CD8-positive, alpha-beta memory T cell (primary cell): ENCODE results near the gene PPCS. TPM values are rescaled to one million over a fixed set of nuclear protein-coding genes. Genes with fewer than 3 reads are reported as not detected.

ENCODE experiments used
- CTCF ChIA-PET: fragments of 350-600 bp; sonication (Branson Sonifier 250); formaldehyde crosslinking; loops from one replicate; lab custom pipeline; 2021; ENCODE audit warnings: antibody characterized with exemption; lab: Charles Lee
- POLR2A ChIA-PET: fragments of 350-600 bp; sonication (Branson Sonifier 250); formaldehyde crosslinking; loops from one replicate; lab custom pipeline; 2021; ENCODE audit warnings: antibody characterized with exemption; lab: Charles Lee
- DNase-seq, 5 donors: peaks; one replicate each; pipeline versions ENCODE4 v3.0.0 to v3.0.0-alpha.2; 2020 to 2022; ENCODE audit warnings: mixed read lengths in 1 of 5
- H3K27ac ChIP-seq: one replicate; pipeline ENCODE4 v1.7.0; 2013; ENCODE audit warnings: low read depth, mild to moderate bottlenecking, low read length, moderate library complexity
- H3K27me3 ChIP-seq: 2 replicates; pipeline ENCODE4 v1.7.0; 2013; ENCODE audit warnings: low read length, mild to moderate bottlenecking; ENCODE audit not compliant: insufficient read depth, poor library complexity, severe bottlenecking
- H3K36me3 ChIP-seq: 2 replicates; pipeline ENCODE4 v1.7.0; 2013; ENCODE audit warnings: mild to moderate bottlenecking, low read length, moderate library complexity; ENCODE audit not compliant: insufficient read depth
- H3K4me1 ChIP-seq: 2 replicates; pipeline ENCODE4 v1.7.0; 2013; ENCODE audit warnings: mild to moderate bottlenecking, low read length, moderate library complexity; ENCODE audit not compliant: insufficient read depth
- H3K4me3 ChIP-seq: 2 replicates; pipeline ENCODE4 v1.7.0; 2013; ENCODE audit warnings: mild to moderate bottlenecking, low read length
- H3K9me3 ChIP-seq: 2 replicates; pipeline ENCODE4 v1.7.0; 2013; ENCODE audit warnings: mild to moderate bottlenecking, low read length
- H3K27ac Mint-ChIP-seq, 8 donors: one replicate each; pipeline ENCODE4 v1.8.0; 2020 to 2021; ENCODE audit warnings: mixed read lengths in 8 of 8, mild to moderate bottlenecking in 6 of 8, inconsistent platforms in 3 of 8, moderate library complexity in 3 of 8
- H3K27me3 Mint-ChIP-seq, 2 donors: one replicate each; pipeline ENCODE4 v1.8.0; 2020 to 2021; ENCODE audit warnings: mixed read lengths in 2 of 2, mild to moderate bottlenecking in 1 of 2, moderate library complexity in 1 of 2
- H3K36me3 Mint-ChIP-seq, 3 donors: one replicate each; pipeline ENCODE4 v1.8.0; 2020 to 2021; ENCODE audit warnings: mixed read lengths in 3 of 3, inconsistent platforms in 1 of 3, mild to moderate bottlenecking in 1 of 3
- H3K4me1 Mint-ChIP-seq, 3 donors: one replicate each; pipeline ENCODE4 v1.8.0; 2020 to 2021; ENCODE audit warnings: mixed read lengths in 3 of 3, inconsistent platforms in 1 of 3, mild to moderate bottlenecking in 1 of 3
- H3K4me3 Mint-ChIP-seq, 7 donors: one replicate each; pipeline ENCODE4 v1.8.0; 2020 to 2021; ENCODE audit warnings: mixed read lengths in 7 of 7, mild to moderate bottlenecking in 6 of 7, moderate library complexity in 4 of 7, inconsistent platforms in 2 of 7
- H3K9me3 Mint-ChIP-seq, 5 donors: one replicate each; pipeline ENCODE4 v1.8.0; 2020 to 2022; ENCODE audit warnings: mixed read lengths in 5 of 5, mild to moderate bottlenecking in 3 of 5, moderate library complexity in 2 of 5, inconsistent platforms in 1 of 5
- polyA plus RNA-seq: library from polyadenylated mRNA; unstranded; fragments of 300-500 nt; fragmentation: Illumina TruSeq; gene quantifications from one replicate; pipeline ENCODE4 v1.2.3, GENCODE V29; 2021
- total RNA-seq, 2 experiments: library from RNA; stranded (reverse); gene quantifications; one replicate each; pipeline ENCODE4 v1.2.3, GENCODE V29; 2021

Gene PPCS
- total and polyA plus RNA-seq, 3 experiments from 2014 or later = 45.3 to 113 (median 45.7) TPM

DNA sequence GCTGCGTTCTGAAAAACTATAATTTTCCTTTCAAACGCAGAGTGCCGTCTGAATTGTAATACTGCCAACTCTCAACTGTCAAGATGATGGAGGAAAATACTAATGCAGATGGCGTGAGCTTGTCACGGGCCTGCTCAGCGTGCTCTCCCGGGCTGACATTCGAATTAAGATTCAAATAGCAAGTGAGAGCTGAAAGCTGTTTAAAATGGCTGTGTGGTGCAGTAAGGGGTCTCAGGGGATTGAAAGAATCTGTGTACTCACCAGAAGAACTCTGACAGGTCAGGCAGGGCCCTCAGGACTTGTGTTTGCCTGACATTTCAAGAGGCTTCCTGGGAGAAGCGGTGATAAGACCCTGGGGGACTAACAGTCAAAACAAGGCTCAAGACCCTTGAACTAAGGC is 33.6 kb upstream of the PPCS start:
- H3K4me1 Mint-ChIP-seq = no peaks in the 10 kb centered on the region
- no peaks in the 10 kb centered on the region for H3K36me3 ChIP-seq
- H3K27ac ChIP-seq = no peak overlapping the region
- no peak overlapping the region for H3K4me3 Mint-ChIP-seq
- ChIA-PET POLR2A (no interaction called here), CTCF (no interaction called here)
- no peaks in the 10 kb centered on the region for H3K9me3 ChIP-seq
- no peak overlapping the region for H3K27ac Mint-ChIP-seq
- peaks cover 12 to 37% of the 10 kb centered on the region in 2 donors for H3K27me3 Mint-ChIP-seq
- H3K9me3 Mint-ChIP-seq = no peaks in the 10 kb centered on the region
- H3K36me3 Mint-ChIP-seq = no peaks in the 10 kb centered on the region
- H3K4me1 ChIP-seq = no peaks in the 10 kb centered on the region
- no peaks in the 10 kb centered on the region for H3K27me3 ChIP-seq
- no peak for DNase-seq
- H3K4me3 ChIP-seq = no peak overlapping the region

DNA sequence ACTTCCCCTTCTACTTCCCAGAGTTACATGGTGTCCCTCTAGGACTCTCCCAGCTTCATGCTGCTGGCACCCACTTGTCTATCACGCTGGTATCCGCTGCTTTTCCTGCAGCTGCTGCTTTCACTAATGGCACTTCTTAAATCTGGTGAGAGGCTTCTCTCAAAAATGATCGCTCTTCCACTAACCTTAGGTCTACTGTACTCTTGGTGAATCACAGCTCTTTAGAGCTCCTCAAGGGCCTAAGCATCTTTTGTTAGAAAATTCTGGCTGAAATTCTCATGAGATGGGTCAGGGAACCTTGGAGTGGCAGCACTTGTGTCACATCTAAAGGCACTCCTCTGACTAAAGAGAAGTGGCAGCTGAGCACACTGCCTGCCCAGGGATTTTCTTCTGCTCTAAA is 32.7 kb upstream of the PPCS start:
- no peaks in the 10 kb centered on the region for H3K27me3 ChIP-seq
- CTCF ChIA-PET = interaction anchor here (0.6 kb wide), 1 partner anchor 175 kb away, joined by 5 read pairs; no protein-coding TSS in a partner anchor
- H3K4me1 Mint-ChIP-seq = no peaks in the 10 kb centered on the region
- H3K9me3 ChIP-seq = no peaks in the 10 kb centered on the region
- POLR2A ChIA-PET = no interaction called here
- no peaks in the 10 kb centered on the region for H3K36me3 ChIP-seq
- no peaks in the 10 kb centered on the region for H3K9me3 Mint-ChIP-seq
- no peak overlapping the region for H3K4me3 Mint-ChIP-seq
- H3K27me3 Mint-ChIP-seq = peaks cover 12 to 37% of the 10 kb centered on the region in 2 donors
- no peaks in the 10 kb centered on the region for H3K36me3 Mint-ChIP-seq
- no peak overlapping the region for H3K27ac Mint-ChIP-seq
- no peak overlapping the region for H3K27ac ChIP-seq
- no peak for DNase-seq
- H3K4me1 ChIP-seq = no peaks in the 10 kb centered on the region
- H3K4me3 ChIP-seq = no peak overlapping the region

DNA sequence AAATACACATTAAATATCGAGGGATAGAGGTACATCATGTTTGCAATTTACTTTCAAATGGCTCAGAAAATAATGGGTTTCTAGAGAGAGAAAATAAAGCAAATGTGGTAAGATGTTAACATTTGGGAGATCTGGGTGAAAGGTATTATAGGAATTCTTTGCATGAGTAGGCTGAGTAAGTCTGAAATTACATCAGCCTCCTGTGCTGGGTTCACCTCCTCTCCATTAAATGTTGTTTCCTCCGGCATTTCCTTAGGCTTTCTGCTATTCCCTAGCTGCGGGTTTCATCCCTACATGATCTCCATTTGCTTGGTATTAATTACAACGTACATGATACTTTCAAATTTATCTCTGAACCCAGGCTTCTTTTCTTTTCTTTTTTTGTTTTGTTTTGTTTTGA is 32.1 kb upstream of the PPCS start:
- Histone ChIP-seq H3K4me3 (no peak overlapping the region), H3K36me3 (no peaks in the 10 kb centered on the region), H3K9me3 (no peaks in the 10 kb centered on the region), H3K4me1 (no peaks in the 10 kb centered on the region), H3K27ac (no peak overlapping the region), H3K27me3 (no peaks in the 10 kb centered on the region)
- Mint-ChIP-seq H3K27ac (no peak overlapping the region), H3K4me1 (no peaks in the 10 kb centered on the region), H3K4me3 (no peak overlapping the region), H3K27me3 (peaks cover 12 to 37% of the 10 kb centered on the region in 2 donors), H3K9me3 (no peaks in the 10 kb centered on the region), H3K36me3 (no peaks in the 10 kb centered on the region)
- DNase-seq = no peak
- POLR2A ChIA-PET = no interaction called here
- CTCF ChIA-PET = no interaction called here

DNA sequence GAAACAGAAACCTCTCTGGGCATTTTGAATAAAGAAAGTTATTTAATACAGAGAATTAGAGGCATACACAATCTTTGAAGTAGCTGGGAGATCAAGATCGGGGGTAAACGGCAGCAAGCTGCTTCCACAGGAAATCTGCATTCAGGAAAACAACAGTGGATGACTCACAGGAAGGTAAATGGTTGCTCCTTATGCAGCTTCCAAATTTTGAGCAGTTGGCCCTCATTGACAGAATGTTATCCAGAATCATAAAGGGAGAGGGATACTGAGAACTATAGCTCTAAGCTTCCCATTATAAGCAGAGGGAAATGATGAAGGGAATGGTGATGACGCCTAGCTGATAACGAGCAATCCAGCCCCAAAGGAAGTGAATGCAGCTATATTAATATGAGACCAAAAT is 29.1 kb upstream of the PPCS start:
- no peaks in the 10 kb centered on the region for H3K9me3 Mint-ChIP-seq
- H3K36me3 Mint-ChIP-seq = no peaks in the 10 kb centered on the region
- no peak for DNase-seq
- no peaks in the 10 kb centered on the region for H3K36me3 ChIP-seq
- no peak overlapping the region for H3K4me3 Mint-ChIP-seq
- H3K27me3 ChIP-seq = no peaks in the 10 kb centered on the region
- H3K4me1 ChIP-seq = no peaks in the 10 kb centered on the region
- no peak overlapping the region for H3K4me3 ChIP-seq
- POLR2A ChIA-PET = no interaction called here
- H3K27ac ChIP-seq = no peak overlapping the region
- no peak overlapping the region for H3K27ac Mint-ChIP-seq
- CTCF ChIA-PET = interaction anchor here (0.5 kb wide), 1 partner anchor 1294 kb away, joined by 4 read pairs; no protein-coding TSS in a partner anchor
- peaks cover 2 to 21% of the 10 kb centered on the region in 2 donors for H3K27me3 Mint-ChIP-seq
- H3K4me1 Mint-ChIP-seq = no peaks in the 10 kb centered on the region
- H3K9me3 ChIP-seq = no peaks in the 10 kb centered on the region

DNA sequence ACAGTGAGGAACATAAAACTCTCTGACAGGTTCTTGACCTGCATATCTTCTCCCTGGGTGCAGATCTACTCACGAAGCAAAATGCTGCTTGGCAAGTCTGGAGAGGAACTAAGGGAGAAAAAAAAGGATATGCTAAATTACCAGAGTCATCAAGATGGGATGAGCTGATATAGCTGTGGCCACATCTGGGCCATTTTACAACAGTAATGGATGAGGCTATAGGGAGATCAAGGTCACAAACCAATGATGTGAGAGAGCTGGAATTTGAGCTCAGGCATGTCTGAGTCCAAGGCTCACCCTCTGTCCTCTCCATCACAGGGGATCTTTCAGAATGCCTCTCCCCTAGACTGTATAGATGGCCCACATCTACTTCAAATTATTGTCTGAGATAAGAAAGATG is 26.7 kb upstream of the PPCS start:
- H3K27me3 ChIP-seq = no peaks in the 10 kb centered on the region
- Mint-ChIP-seq H3K4me3 (no peak overlapping the region), H3K9me3 (no peaks in the 10 kb centered on the region), H3K27me3 (peaks cover 4 to 9% of the 10 kb centered on the region in 2 donors), H3K27ac (no peak overlapping the region), H3K4me1 (no peaks in the 10 kb centered on the region), H3K36me3 (no peaks in the 10 kb centered on the region)
- no peak for DNase-seq
- no peak overlapping the region for H3K4me3 ChIP-seq
- CTCF ChIA-PET = no interaction called here
- POLR2A ChIA-PET = no interaction called here
- H3K9me3 ChIP-seq = no peaks in the 10 kb centered on the region
- no peaks in the 10 kb centered on the region for H3K36me3 ChIP-seq
- no peaks in the 10 kb centered on the region for H3K4me1 ChIP-seq
- H3K27ac ChIP-seq = no peak overlapping the region

DNA sequence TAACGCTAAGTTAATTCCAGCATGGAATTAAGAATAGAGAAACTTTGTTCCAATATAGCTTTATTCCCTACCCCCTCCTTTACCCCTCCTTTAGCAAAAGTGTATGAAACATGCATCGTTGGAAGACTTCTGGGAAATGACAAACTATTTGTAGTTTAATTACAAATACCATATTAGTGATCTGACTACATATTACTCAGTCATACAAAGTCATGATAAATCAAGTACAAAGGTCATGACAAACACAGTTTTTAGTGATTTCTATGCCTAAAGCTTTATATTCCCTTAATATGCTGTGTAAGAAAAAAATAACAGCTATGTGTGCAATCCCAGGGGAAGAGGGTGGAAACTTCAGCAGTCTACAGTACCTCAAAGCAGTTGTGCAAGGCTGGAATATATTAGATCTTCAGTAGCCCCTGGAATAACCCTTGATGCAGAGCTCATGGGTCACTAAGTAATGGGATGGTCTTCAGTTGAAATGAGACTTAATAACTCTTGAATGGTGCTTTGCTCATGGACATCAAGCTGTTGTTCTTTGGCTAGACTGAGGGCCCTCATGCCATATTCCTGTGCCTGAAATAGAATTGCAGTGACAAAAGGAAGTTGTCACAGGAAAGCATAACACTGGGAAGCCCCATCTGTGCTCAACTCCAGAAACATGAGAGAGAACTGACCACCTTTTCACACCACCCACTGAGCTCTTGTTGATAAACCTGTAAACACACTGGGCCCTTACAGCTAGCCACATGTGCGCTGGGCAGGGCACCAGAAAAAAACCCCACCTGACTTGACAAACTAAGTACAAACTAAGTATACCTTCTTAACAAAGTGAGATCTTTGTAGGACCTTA is 25.8 kb upstream of the PPCS start:
- H3K4me1 Mint-ChIP-seq = no peaks in the 10 kb centered on the region
- no peaks in the 10 kb centered on the region for H3K36me3 ChIP-seq
- H3K27me3 ChIP-seq = no peaks in the 10 kb centered on the region
- H3K9me3 Mint-ChIP-seq = no peaks in the 10 kb centered on the region
- no peak for DNase-seq
- ChIA-PET CTCF (no interaction called here), POLR2A (no interaction called here)
- no peak overlapping the region for H3K4me3 ChIP-seq
- no peaks in the 10 kb centered on the region for H3K36me3 Mint-ChIP-seq
- no peak overlapping the region for H3K27ac Mint-ChIP-seq
- no peaks in the 10 kb centered on the region for H3K4me1 ChIP-seq
- no peak overlapping the region for H3K4me3 Mint-ChIP-seq
- no peak overlapping the region for H3K27ac ChIP-seq
- peaks cover 3 to 4% of the 10 kb centered on the region in 2 donors for H3K27me3 Mint-ChIP-seq
- no peaks in the 10 kb centered on the region for H3K9me3 ChIP-seq

DNA sequence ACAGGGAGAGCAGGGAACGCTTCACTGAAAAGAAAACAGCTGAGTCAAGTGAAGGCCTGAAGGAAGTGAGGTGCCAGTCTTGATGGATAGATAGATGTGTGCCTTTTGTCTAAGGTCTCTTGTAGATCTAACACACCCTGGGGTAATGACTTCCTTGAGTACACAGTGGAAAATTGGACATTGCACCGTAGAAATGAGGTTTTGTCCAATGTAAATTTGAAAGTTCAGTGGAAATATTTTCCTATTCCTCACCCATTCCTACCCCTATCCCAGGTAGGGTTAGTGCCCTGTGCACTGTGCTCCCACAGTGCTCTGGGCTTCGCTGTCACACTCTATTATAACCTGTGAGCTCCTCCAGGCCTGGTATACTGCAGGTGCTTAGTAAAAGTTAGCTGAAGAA is 24.8 kb upstream of the PPCS start:
- Mint-ChIP-seq H3K4me3 (no peak overlapping the region), H3K4me1 (no peaks in the 10 kb centered on the region), H3K27me3 (peaks cover 0 to 4% of the 10 kb centered on the region in 2 donors), H3K27ac (no peak overlapping the region), H3K9me3 (no peaks in the 10 kb centered on the region), H3K36me3 (no peaks in the 10 kb centered on the region)
- Histone ChIP-seq H3K36me3 (no peaks in the 10 kb centered on the region), H3K4me3 (no peak overlapping the region), H3K9me3 (no peaks in the 10 kb centered on the region), H3K27ac (no peak overlapping the region), H3K27me3 (no peaks in the 10 kb centered on the region), H3K4me1 (no peaks in the 10 kb centered on the region)
- ChIA-PET POLR2A (no interaction called here), CTCF (no interaction called here)
- DNase-seq = no peak

DNA sequence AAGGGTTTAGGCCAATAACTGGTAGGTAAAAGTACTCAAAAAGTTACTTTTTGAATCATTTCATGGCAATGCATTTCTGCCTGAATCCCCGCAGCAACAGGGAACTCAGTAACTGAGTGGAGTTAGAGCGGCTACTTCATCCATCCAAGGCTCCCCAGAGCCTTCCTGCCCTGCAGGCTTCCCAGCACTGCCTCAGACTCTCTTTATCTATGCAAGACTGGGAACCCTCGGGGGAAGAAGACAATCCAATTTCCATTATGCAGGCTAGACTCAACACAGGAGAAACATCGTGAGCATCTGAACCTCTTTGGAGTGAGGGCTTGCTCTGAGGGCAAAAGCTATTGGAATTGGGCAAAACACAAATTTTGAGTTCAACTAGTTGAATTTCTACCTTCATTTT is 23.6 kb upstream of the PPCS start:
- H3K4me1 ChIP-seq = no peaks in the 10 kb centered on the region
- H3K36me3 Mint-ChIP-seq = no peaks in the 10 kb centered on the region
- no peak overlapping the region for H3K27ac Mint-ChIP-seq
- H3K9me3 ChIP-seq = no peaks in the 10 kb centered on the region
- no peaks in the 10 kb centered on the region for H3K36me3 ChIP-seq
- no peak overlapping the region for H3K27ac ChIP-seq
- no peaks in the 10 kb centered on the region for H3K9me3 Mint-ChIP-seq
- no peaks in the 10 kb centered on the region for H3K4me1 Mint-ChIP-seq
- ChIA-PET CTCF (no interaction called here), POLR2A (no interaction called here)
- DNase-seq = no peak
- H3K27me3 Mint-ChIP-seq = peaks cover 2 to 5% of the 10 kb centered on the region in 2 donors
- H3K27me3 ChIP-seq = no peaks in the 10 kb centered on the region
- H3K4me3 ChIP-seq = no peak overlapping the region
- no peak overlapping the region for H3K4me3 Mint-ChIP-seq
